Activated CD4-positive, CD25-positive, alpha-beta regulatory T cell treated with anti-CD3 and anti-CD28 coated beads, Interleukin-2, amount 50 U/mL, for 24 hours (primary cell): ENCODE measurements around the gene AMN1.
"Not testable (repeated sequence)": the region's sequence is repeated elsewhere in the genome, so short reads cannot be mapped to it uniquely, and the experiment has no call there.

Source experiments
- ATAC-seq, 2 donors: fragments of 150-1000 bp; cut with Tn5 transposase; one replicate each; pipeline ENCODE4 v1.10.0; 2021; ENCODE audit warnings: mild to moderate bottlenecking in 1 of 2, moderate library complexity in 1 of 2

AMN1 gene

GRCh38 chr12:31732926-31733548, 4.2 kb upstream of the AMN1 start:
- ATAC-seq: peak; percentile 19

GRCh38 chr12:31731203-31731602, 2.4 kb upstream of the AMN1 start:
- ATAC-seq: not testable (repeated sequence)

GRCh38 chr12:31729705-31730104, 884 bp upstream of the AMN1 start:
- ATAC-seq: no peak

- ATAC-seq: peak; percentile 7 to 8
These were observed 418 bp downstream of the AMN1 start for GRCh38 chr12:31728289-31728916.

- no peak for ATAC-seq
These were observed 1.6 kb downstream of the AMN1 start for GRCh38 chr12:31727192-31727591.

GRCh38 chr12:31726575-31726974, 2.2 kb downstream of the AMN1 start:
- ATAC-seq: no peak

- ATAC-seq: no peak
These were observed 4.3 kb downstream of the AMN1 start for GRCh38 chr12:31724557-31724956.

- ATAC-seq: no peak
These were observed 6.2 kb downstream of the AMN1 start for GRCh38 chr12:31722580-31722979.

GRCh38 chr12:31718542-31719198, 10.2 kb downstream of the AMN1 start:
- ATAC-seq: not testable (repeated sequence)

GRCh38 chr12:31716998-31717397, 11.8 kb downstream of the AMN1 start:
- not testable (repeated sequence) for ATAC-seq

GRCh38 chr12:31715283-31715825, 13.5 kb downstream of the AMN1 start:
- no peak for ATAC-seq

GRCh38 chr12:31714406-31715271, 14.2 kb downstream of the AMN1 start:
- no peak for ATAC-seq

- ATAC-seq: no peak
These were observed 15.9 kb downstream of the AMN1 start for GRCh38 chr12:31712877-31713276.

GRCh38 chr12:31710021-31710818, 18.6 kb downstream of the AMN1 start:
- no peak for ATAC-seq

GRCh38 chr12:31708118-31708517, 20.7 kb downstream of the AMN1 start:
- ATAC-seq: not testable (repeated sequence)

- no peak for ATAC-seq
These were observed 23.2 kb downstream of the AMN1 start for GRCh38 chr12:31705621-31706020.

- ATAC-seq: no peak
These were observed 26.8 kb downstream of the AMN1 start for GRCh38 chr12:31702047-31702446.

GRCh38 chr12:31689921-31690320, 38.9 kb downstream of the AMN1 start:
- not testable (repeated sequence) for ATAC-seq

GRCh38 chr12:31687101-31687527, 41.7 kb downstream of the AMN1 start:
- ATAC-seq: peak in 1 of 2 donors; percentile 36

- ATAC-seq: no peak
These were observed 43.0 kb downstream of the AMN1 start for GRCh38 chr12:31685801-31686200.

- peak; percentile 85 to 93 for ATAC-seq
These were observed 46.5 kb downstream of the AMN1 start for GRCh38 chr12:31682136-31682962.
